K562 (cell line): Measurements from ENCODE around the gene CAPN10. TPM values are rescaled to one million over a fixed set of nuclear protein-coding genes. Genes with fewer than 3 reads are reported as not detected.

Experiments used
- CBX3 ChIP-seq, 2 experiments: IDR thresholded peaks; 1 replicate in 1 of 2; 2 replicates in 1 of 2; pipeline ENCODE4 v1.6.1; 2012; ENCODE audit warnings: inconsistent platforms in 2 of 2, low read length in 2 of 2, borderline replicate concordance in 1 of 2, control low read depth in 1 of 2
- CSDE1 ChIP-seq, 2 experiments: fragments of 450-650 bp; IDR thresholded peaks; 2 replicates each; pipeline ENCODE4 v1.6.1; 2016; ENCODE audit warnings: mild to moderate bottlenecking in 1 of 2
- DPF2 ChIP-seq: fragments of 450-650 bp; IDR thresholded peaks from 2 replicates; pipeline ENCODE4 v1.6.1; 2016
- ELF2 ChIP-seq: fragments of 250-450 bp; sonication (Bioruptor Pico); IDR thresholded peaks from 2 replicates; pipeline ENCODE4 v1.5.0; 2021; ENCODE audit warnings: mild to moderate bottlenecking
- HDAC2 ChIP-seq: fragments of 450-650 bp; IDR thresholded peaks from 2 replicates; pipeline ENCODE4 v1.6.1; 2016; ENCODE audit warnings: mild to moderate bottlenecking
- HDAC3 ChIP-seq: fragments of 450-650 bp; IDR thresholded peaks from 2 replicates; pipeline ENCODE4 v1.6.1; 2018; ENCODE audit warnings: borderline replicate concordance, mild to moderate bottlenecking, moderate library complexity; ENCODE audit not compliant: partially characterized antibody
- KLF6 ChIP-seq: fragments of 250-450 bp; sonication (Bioruptor Pico); IDR thresholded peaks from 2 replicates; pipeline ENCODE4 v1.4.0; 2020; ENCODE audit warnings: mild to moderate bottlenecking, moderate library complexity, borderline replicate concordance
- LCOR ChIP-seq: sonication (generic); formaldehyde crosslinking; IDR thresholded peaks from 2 replicates; pipeline ENCODE4 v1.8.0; 2022; ENCODE audit warnings: mild to moderate bottlenecking, missing genetic modification reagents
- MED1 ChIP-seq: sonication (generic); formaldehyde crosslinking; IDR thresholded peaks from 2 replicates; pipeline ENCODE4 v1.8.1; 2023; ENCODE audit warnings: missing genetic modification reagents, borderline replicate concordance
- NBN ChIP-seq: fragments of 450-650 bp; IDR thresholded peaks from 2 replicates; pipeline ENCODE4 v1.6.1; 2016; ENCODE audit warnings: low read depth, mild to moderate bottlenecking
- NFATC3 ChIP-seq: fragments of 450-650 bp; IDR thresholded peaks from 2 replicates; pipeline ENCODE4 v1.6.1; 2017; ENCODE audit warnings: mild to moderate bottlenecking
- NFRKB ChIP-seq: fragments of 450-650 bp; IDR thresholded peaks from 2 replicates; pipeline ENCODE4 v1.6.1; 2016; ENCODE audit warnings: low read depth
- RB1 ChIP-seq: fragments of 450-650 bp; IDR thresholded peaks from 2 replicates; pipeline ENCODE4 v1.6.1; 2017; ENCODE audit warnings: low read depth, mild to moderate bottlenecking
- SMAD3 ChIP-seq: fragments of 450-650 bp; formaldehyde crosslinking; conservative IDR thresholded peaks from 2 replicates; pipeline ENCODE4 v1.4.0; 2020; ENCODE audit warnings: mild to moderate bottlenecking
- SMC3 ChIP-seq: conservative IDR thresholded peaks from 2 replicates; pipeline ENCODE4 v1.6.1; 2011; ENCODE audit warnings: low read depth, low read length, improper control_type of control experiment; ENCODE audit not compliant: insufficient read depth
- SOX6 ChIP-seq: fragments of 450-650 bp; IDR thresholded peaks from 2 replicates; pipeline ENCODE4 v1.6.1; 2014; ENCODE audit warnings: mild to moderate bottlenecking
- SRF ChIP-seq, 2 experiments: fragments of 250-450, 450-650 bp in 1 of 2; sonication (Bioruptor Pico) in 1 of 2; sonication (generic) in 1 of 2; formaldehyde crosslinking; IDR thresholded peaks; 2 replicates each; pipeline versions ENCODE4 v1.5.0 to v1.5.1; 2020 to 2022; ENCODE audit warnings: mild to moderate bottlenecking in 1 of 2, missing genetic modification reagents in 1 of 2
- TAF1 ChIP-seq: IDR thresholded peaks from 2 replicates; pipeline ENCODE4 v1.6.1; 2011; ENCODE audit warnings: mild to moderate bottlenecking, low read length, moderate library complexity; ENCODE audit not compliant: insufficient read depth, control insufficient read depth, severe bottlenecking; ENCODE audit errors: extremely low read depth
- ZNF224 ChIP-seq: sonication (generic); formaldehyde crosslinking; IDR thresholded peaks from 2 replicates; pipeline ENCODE4 v1.8.0; 2022; ENCODE audit warnings: mild to moderate bottlenecking, missing genetic modification reagents
- ZNF384 ChIP-seq: IDR thresholded peaks from 2 replicates; pipeline ENCODE4 v1.6.1; 2012; ENCODE audit warnings: low read depth, low read length, improper control_type of control experiment
- ZNF707 ChIP-seq: fragments of 250-450 bp; sonication (Bioruptor Pico); conservative IDR thresholded peaks from 2 replicates; pipeline ENCODE4 v1.8.0; 2022; ENCODE audit warnings: inconsistent platforms, mild to moderate bottlenecking, moderate library complexity
- ZNF830 ChIP-seq: fragments of 250-450 bp; sonication (Bioruptor Pico); IDR thresholded peaks from 2 replicates; pipeline ENCODE4 v1.5.0; 2021; ENCODE audit warnings: mild to moderate bottlenecking
- polyA plus RNA-seq, 8 experiments: library from polyadenylated mRNA; depleted of rRNA in 4 of 8; stranded (reverse) in 5 of 8; unstranded in 3 of 8; fragments of >200 nt; fragmentation: Nextera tagmentation in 2 of 8; fragmentation: Illumina TruSeq in 1 of 8; extraction: Ambion mirVana in 2 of 8; extraction: Trizol in 1 of 8; gene quantifications; 2 replicates each; pipeline versions ENCODE4 v1.2.1 to v1.2.3, GENCODE V29; 2011 to 2014; ENCODE audit warnings: inconsistent platforms in 1 of 8, missing spikeins in 1 of 8
- total RNA-seq, 7 experiments: library from RNA; depleted of rRNA in 6 of 7; stranded (reverse); fragments of >200 nt in 6 of 7; fragmentation: Illumina TruSeq in 2 of 7; extraction: Trizol in 2 of 7; gene quantifications; 2 replicates each; pipeline versions ENCODE4 v1.2.1 to v1.2.3, GENCODE V29; 2011 to 2021; ENCODE audit warnings: low replicate concordance in 1 of 7
- TF ChIP-seq, protein P1 (sequence below): fragments of 150-350 bp; conservative IDR thresholded peaks from 2 replicates; pipeline ENCODE4 v1.6.1; 2014; ENCODE audit warnings: low read length
- TF ChIP-seq, protein P2 (sequence below): fragments of 200-800 bp; sonication (Bioruptor generic); IDR thresholded peaks from 2 replicates; pipeline ENCODE4 v1.6.1; 2016; ENCODE audit warnings: missing genetic modification characterization, missing compliant biosample characterization

CAPN10 gene
- total and polyA plus RNA-seq, 9 of the 15 experiments (the other 6 are each of a cell fraction or from before 2014, with no cell fraction given) = 0.08 to 26.1 (median 8.4) TPM

GRCh38 chr2:240584486-240585031 is 2.0 kb upstream of the CAPN10 start (continued):
- TF ChIP-seq SOX6 (no peak), RB1 (no peak), ZNF830 (no peak), DPF2 (no peak), CSDE1 (IDR thresholded peaks at IDR 0.05) (no peak), HDAC2 (no peak), NFRKB (no peak), ELF2 (CRISPR knock-in tag) (no peak), SMC3 (no peak), NFATC3 (no peak), ZNF707 (CRISPR knock-in tag) (no peak), TAF1 (peak; percentile 37), MED1 (CRISPR knock-in tag) (no peak), SRF (CRISPR knock-in tag; IDR thresholded peaks at IDR 0.05) (peak in 1 of 2 experiments; percentile 79; a peak in 1 of 4 replicates), NBN (no peak), ZNF384 (no peak), SMAD3 (CRISPR knock-in tag) (no peak), HDAC3 (no peak), KLF6 (CRISPR knock-in tag) (no peak), ZNF224 (CRISPR knock-in tag) (no peak), CBX3 (IDR thresholded peaks at IDR 0.05; ENCODE audit: borderline replicate concordance in 1 of 2, low read length in 2 of 2) (peak in 1 of 2 experiments; percentile 50; a peak in 1 of 3 replicates), LCOR (CRISPR knock-in tag) (0 out of 2 replicates have a peak, but pooled peaks have one; percentile 19)
- TF ChIP-seq, protein P1, sequence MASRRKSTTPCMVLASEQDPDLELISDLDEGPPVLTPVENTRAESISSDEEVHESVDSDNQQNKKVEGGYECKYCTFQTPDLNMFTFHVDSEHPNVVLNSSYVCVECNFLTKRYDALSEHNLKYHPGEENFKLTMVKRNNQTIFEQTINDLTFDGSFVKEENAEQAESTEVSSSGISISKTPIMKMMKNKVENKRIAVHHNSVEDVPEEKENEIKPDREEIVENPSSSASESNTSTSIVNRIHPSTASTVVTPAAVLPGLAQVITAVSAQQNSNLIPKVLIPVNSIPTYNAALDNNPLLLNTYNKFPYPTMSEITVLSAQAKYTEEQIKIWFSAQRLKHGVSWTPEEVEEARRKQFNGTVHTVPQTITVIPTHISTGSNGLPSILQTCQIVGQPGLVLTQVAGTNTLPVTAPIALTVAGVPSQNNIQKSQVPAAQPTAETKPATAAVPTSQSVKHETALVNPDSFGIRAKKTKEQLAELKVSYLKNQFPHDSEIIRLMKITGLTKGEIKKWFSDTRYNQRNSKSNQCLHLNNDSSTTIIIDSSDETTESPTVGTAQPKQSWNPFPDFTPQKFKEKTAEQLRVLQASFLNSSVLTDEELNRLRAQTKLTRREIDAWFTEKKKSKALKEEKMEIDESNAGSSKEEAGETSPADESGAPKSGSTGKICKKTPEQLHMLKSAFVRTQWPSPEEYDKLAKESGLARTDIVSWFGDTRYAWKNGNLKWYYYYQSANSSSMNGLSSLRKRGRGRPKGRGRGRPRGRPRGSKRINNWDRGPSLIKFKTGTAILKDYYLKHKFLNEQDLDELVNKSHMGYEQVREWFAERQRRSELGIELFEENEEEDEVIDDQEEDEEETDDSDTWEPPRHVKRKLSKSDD = no peak
- TF ChIP-seq, protein P2, sequence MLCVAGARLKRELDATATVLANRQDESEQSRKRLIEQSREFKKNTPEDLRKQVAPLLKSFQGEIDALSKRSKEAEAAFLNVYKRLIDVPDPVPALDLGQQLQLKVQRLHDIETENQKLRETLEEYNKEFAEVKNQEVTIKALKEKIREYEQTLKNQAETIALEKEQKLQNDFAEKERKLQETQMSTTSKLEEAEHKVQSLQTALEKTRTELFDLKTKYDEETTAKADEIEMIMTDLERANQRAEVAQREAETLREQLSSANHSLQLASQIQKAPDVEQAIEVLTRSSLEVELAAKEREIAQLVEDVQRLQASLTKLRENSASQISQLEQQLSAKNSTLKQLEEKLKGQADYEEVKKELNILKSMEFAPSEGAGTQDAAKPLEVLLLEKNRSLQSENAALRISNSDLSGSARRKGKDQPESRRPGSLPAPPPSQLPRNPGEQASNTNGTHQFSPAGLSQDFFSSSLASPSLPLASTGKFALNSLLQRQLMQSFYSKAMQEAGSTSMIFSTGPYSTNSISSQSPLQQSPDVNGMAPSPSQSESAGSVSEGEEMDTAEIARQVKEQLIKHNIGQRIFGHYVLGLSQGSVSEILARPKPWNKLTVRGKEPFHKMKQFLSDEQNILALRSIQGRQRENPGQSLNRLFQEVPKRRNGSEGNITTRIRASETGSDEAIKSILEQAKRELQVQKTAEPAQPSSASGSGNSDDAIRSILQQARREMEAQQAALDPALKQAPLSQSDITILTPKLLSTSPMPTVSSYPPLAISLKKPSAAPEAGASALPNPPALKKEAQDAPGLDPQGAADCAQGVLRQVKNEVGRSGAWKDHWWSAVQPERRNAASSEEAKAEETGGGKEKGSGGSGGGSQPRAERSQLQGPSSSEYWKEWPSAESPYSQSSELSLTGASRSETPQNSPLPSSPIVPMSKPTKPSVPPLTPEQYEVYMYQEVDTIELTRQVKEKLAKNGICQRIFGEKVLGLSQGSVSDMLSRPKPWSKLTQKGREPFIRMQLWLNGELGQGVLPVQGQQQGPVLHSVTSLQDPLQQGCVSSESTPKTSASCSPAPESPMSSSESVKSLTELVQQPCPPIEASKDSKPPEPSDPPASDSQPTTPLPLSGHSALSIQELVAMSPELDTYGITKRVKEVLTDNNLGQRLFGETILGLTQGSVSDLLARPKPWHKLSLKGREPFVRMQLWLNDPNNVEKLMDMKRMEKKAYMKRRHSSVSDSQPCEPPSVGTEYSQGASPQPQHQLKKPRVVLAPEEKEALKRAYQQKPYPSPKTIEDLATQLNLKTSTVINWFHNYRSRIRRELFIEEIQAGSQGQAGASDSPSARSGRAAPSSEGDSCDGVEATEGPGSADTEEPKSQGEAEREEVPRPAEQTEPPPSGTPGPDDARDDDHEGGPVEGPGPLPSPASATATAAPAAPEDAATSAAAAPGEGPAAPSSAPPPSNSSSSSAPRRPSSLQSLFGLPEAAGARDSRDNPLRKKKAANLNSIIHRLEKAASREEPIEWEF (CRISPR knock-in tag) = no peak
